HG03045 (cell line): Measurements from ENCODE around the gene ACOT7.
"Not testable (repeated sequence)": the region's sequence is repeated elsewhere in the genome, so short reads cannot be mapped to it uniquely, and the experiment has no call there.

Experiments used
- ATAC-seq: cut with Tn5 transposase; IDR thresholded peaks from one replicate; pipeline ENCODE4 v1.9.1; 2021; ENCODE audit warnings: mild to moderate bottlenecking, moderate library complexity; ENCODE audit not compliant: unreplicated experiment

The ACOT7 gene

GRCh38 chr1:6393400-6394187 is at the start of gene ACOT7:
Gene ACOT7, minus strand, starts transcription at chr1:6393767. Its CDS starts 368 bp downstream, at chr1:6393399.
- peak; percentile 79 for ATAC-seq

- ATAC-seq: no peak
These were observed 48.0 kb upstream of the ACOT7 start for GRCh38 chr1:6441586-6441985.

- no peak for ATAC-seq
These were observed 46.9 kb upstream of the ACOT7 start for GRCh38 chr1:6440198-6441126.

- ATAC-seq: no peak
These were observed 44.5 kb upstream of the ACOT7 start for GRCh38 chr1:6438047-6438525.

GRCh38 chr1:6437012-6437700 is 43.6 kb upstream of the ACOT7 start:
- not testable (repeated sequence) for ATAC-seq

GRCh38 chr1:6436277-6436676 is 42.7 kb upstream of the ACOT7 start:
- not testable (repeated sequence) for ATAC-seq

GRCh38 chr1:6435547-6435946 is 42.0 kb upstream of the ACOT7 start:
- ATAC-seq: no peak

- ATAC-seq: no peak
These were observed 41.6 kb upstream of the ACOT7 start for GRCh38 chr1:6435129-6435528.

- no peak for ATAC-seq
These were observed 40.6 kb upstream of the ACOT7 start for GRCh38 chr1:6434186-6434585.

GRCh38 chr1:6431645-6432579 is 38.3 kb upstream of the ACOT7 start:
- ATAC-seq: not testable (repeated sequence)

- ATAC-seq: not testable (repeated sequence)
These were observed 36.3 kb upstream of the ACOT7 start for GRCh38 chr1:6429660-6430411.

GRCh38 chr1:6428453-6428852 is 34.9 kb upstream of the ACOT7 start:
- ATAC-seq: not testable (repeated sequence)

- no peak for ATAC-seq
These were observed 34.1 kb upstream of the ACOT7 start for GRCh38 chr1:6427441-6428390.

GRCh38 chr1:6426972-6427350 is 33.4 kb upstream of the ACOT7 start:
- ATAC-seq: no peak

GRCh38 chr1:6426277-6426971 is 32.9 kb upstream of the ACOT7 start:
- ATAC-seq: no peak

GRCh38 chr1:6425658-6426057 is 32.1 kb upstream of the ACOT7 start:
- no peak for ATAC-seq
